ENCODE results near the gene RGMA.
"Not testable (repeated sequence)": the region's sequence is repeated elsewhere in the genome, so short reads cannot be mapped to it uniquely, and the experiment has no call there.

Gene RGMA

DNA sequence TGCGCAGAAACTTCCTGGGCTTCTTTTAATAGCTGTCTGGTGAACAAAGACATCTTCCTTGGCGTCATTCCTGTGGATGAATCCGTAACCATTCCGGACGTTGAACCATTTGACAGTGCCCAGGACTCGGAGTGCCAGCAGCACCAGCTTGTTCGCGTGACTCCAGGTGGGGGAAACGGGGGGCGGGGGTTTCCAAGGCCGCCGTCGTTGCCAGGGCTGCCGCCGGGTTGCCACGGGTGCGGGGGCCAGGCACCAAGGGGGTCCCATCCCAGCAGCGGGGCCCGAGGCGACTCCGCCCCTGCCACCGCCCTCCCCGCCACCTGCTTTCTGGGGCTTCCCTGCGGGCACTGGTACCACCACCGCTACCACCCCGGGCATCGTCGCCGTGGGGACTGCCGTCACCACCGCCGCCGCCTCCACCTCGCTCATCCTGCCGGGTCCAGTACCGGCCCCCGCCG is 22.8 kb downstream of the RGMA start:
- Histone ChIP-seq H3K4me3 (replicated peaks; ENCODE audit: low read depth, low read length) (no peak overlapping the region), H3K27me3 (replicated peaks; ENCODE audit: control insufficient read depth, insufficient read depth, low read length) (peaks cover 1% of the 10 kb centered on the region), H3K36me3 (ENCODE audit: control insufficient read depth, insufficient read depth, low read length) (no peaks in the 10 kb centered on the region)
- DNase-seq (ENCODE audit: extremely low read depth, insufficient read length), result no peak
- TF ChIP-seq, protein P1, sequence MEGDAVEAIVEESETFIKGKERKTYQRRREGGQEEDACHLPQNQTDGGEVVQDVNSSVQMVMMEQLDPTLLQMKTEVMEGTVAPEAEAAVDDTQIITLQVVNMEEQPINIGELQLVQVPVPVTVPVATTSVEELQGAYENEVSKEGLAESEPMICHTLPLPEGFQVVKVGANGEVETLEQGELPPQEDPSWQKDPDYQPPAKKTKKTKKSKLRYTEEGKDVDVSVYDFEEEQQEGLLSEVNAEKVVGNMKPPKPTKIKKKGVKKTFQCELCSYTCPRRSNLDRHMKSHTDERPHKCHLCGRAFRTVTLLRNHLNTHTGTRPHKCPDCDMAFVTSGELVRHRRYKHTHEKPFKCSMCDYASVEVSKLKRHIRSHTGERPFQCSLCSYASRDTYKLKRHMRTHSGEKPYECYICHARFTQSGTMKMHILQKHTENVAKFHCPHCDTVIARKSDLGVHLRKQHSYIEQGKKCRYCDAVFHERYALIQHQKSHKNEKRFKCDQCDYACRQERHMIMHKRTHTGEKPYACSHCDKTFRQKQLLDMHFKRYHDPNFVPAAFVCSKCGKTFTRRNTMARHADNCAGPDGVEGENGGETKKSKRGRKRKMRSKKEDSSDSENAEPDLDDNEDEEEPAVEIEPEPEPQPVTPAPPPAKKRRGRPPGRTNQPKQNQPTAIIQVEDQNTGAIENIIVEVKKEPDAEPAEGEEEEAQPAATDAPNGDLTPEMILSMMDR (IDR thresholded peaks at IDR 0.05; ENCODE audit: insufficient read depth, low read length, poor library complexity, severe bottlenecking), result no peak

DNA sequence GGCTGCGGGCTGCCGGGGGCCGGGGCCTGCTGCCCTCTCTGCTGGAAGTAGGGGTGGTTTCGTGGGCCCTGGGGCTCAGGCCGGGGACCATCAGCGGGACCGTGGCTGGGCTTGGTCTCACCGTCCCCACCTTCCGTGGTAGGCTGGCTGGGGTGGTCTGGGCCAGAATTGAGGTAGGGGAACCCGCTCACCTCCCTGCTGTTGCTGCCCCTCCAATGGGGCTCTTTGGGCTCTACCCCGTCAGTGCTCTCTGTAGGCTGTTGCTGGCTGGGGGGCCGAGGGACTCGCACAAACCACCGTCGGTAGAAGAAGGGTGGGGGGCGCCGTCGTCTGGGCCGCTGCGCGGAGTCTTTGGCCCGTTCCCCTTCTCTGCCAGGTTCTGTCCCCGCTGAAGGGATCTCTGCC is 23.4 kb downstream of the RGMA start:
- Histone ChIP-seq H3K36me3 (ENCODE audit: control insufficient read depth, insufficient read depth, low read length) (no peaks in the 10 kb centered on the region), H3K27me3 (replicated peaks; ENCODE audit: control insufficient read depth, insufficient read depth, low read length) (peaks cover 1% of the 10 kb centered on the region), H3K4me3 (replicated peaks; ENCODE audit: low read depth, low read length) (no peak overlapping the region)
- TF ChIP-seq, protein P1 (IDR thresholded peaks at IDR 0.05; ENCODE audit: insufficient read depth, low read length, poor library complexity, severe bottlenecking), result no peak
- DNase-seq (ENCODE audit: extremely low read depth, insufficient read length), result no peak

DNA sequence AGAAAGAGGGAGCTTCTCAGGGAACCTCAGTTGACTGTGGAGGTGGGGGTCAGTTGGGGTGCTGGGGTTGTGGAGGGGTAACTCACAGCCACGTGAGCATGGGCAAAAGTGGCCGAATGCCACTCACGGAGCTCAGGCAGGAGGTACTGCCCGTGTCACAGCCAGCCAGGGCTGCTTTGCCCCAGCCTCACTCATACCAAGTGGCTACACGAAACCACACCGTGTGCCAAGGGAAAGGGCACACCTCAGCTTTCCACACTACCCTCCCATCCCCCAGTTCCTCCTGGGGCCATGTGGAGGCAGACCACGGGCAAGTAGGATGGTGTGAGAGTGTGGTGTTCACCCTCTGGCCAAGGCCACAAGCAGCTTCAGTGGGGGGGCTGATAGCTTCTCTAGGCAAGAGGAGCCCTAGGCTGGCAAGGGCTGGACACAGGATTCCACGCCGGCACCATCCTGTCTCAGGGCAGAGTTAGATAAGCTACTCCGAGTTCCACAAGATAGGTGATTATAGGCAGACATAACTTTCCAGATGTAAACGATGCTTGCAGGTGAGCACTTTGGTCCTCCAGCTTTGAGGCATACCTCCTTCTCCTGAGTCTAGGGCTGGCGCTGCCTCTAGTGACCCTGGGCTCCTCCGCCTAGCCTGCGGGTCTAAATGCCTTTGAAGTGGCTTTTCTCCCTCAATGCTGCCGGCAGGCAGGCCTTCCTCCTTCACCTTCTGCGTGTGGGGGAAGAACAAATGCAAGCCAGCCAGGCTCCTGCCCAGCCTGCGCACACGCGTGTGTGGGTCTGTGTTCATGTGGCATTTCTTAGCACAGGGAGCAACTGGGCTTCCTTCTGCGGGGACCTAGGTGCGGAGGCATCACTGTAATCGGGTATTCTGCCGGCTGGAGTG is 25.0 kb downstream of the RGMA start:
- TF ChIP-seq, protein P1 (IDR thresholded peaks at IDR 0.05; ENCODE audit: insufficient read depth, low read length, poor library complexity, severe bottlenecking), result no peak
- Histone ChIP-seq H3K27me3 (replicated peaks; ENCODE audit: control insufficient read depth, insufficient read depth, low read length) (peaks cover 1% of the 10 kb centered on the region), H3K4me3 (replicated peaks; ENCODE audit: low read depth, low read length) (no peak overlapping the region), H3K36me3 (ENCODE audit: control insufficient read depth, insufficient read depth, low read length) (no peaks in the 10 kb centered on the region)
- no peak for DNase-seq (ENCODE audit: extremely low read depth, insufficient read length)

DNA sequence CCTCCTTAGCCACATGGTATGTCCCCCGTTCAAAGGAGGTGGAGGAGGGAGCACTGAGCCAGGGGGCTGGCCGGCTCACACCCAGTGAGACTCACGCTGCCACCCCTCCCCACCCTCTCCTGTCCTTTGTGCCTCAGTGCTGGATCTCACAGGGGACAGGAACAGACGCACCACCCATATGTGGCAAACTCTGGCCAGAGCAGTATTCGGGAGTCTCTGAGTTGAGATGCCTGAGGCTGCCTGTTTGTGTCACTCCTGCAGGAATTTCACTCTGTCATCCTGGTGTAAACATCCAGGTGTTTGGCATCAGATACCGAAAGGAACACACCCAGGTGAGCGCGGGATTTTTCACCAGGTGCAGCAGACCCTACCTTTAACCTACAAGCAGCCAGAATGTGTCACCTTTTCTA is 25.7 kb downstream of the RGMA start:
- Histone ChIP-seq H3K36me3 (ENCODE audit: control insufficient read depth, insufficient read depth, low read length) (no peaks in the 10 kb centered on the region), H3K4me3 (replicated peaks; ENCODE audit: low read depth, low read length) (no peak overlapping the region), H3K27me3 (replicated peaks; ENCODE audit: control insufficient read depth, insufficient read depth, low read length) (peaks cover 1% of the 10 kb centered on the region)
- DNase-seq (ENCODE audit: extremely low read depth, insufficient read length), result no peak
- TF ChIP-seq, protein P1 (IDR thresholded peaks at IDR 0.05; ENCODE audit: insufficient read depth, low read length, poor library complexity, severe bottlenecking), result no peak

DNA sequence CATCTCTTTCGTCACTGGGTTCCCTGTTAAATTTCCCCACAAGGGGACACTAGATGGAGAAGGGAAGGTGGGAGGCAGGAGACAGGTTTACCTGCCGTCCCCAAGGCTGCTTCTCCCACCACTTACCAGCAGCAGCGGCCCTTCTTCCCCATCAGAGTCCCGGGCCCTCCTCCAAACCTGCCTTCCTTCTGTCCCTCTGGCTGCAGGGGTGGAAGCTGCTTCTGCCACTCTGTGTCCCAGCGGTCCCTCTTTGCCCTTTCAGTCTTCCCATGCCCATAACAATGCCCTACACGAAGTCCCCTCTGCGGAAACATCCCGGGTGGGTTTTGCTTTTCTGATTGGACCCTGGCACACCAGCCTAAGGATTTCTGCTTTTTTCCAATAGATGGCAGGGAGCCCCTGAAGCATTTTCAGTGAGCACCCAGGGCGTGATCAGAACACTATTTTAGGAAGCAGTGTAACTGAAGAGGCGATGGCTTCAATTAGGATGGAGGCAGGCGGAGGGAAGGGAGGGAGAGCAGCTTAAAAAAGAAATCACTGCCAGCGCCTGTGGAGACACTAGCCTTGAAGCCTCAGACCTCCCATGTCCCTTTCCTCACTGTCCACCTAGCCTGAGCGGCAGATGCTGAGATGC is 26.3 kb downstream of the RGMA start:
- not testable (repeated sequence) for H3K4me3 ChIP-seq (replicated peaks; ENCODE audit: low read depth, low read length); H3K27me3 ChIP-seq (replicated peaks; ENCODE audit: control insufficient read depth, insufficient read depth, low read length); H3K36me3 ChIP-seq (ENCODE audit: control insufficient read depth, insufficient read depth, low read length); DNase-seq (ENCODE audit: extremely low read depth, insufficient read length)
